Adipocyte (in vitro differentiated cells): ENCODE data around the gene SAMD10.
"Not testable (repeated sequence)": the region's sequence is repeated elsewhere in the genome, so short reads cannot be mapped to it uniquely, and the experiment has no call there.

ENCODE experiments used
- DNase-seq: peaks from one replicate; pipeline ENCODE4 v3.0.0-alpha.2; 2015; ENCODE audit warnings: low read depth
- H3K27me3 ChIP-seq: replicated peaks from 2 replicates; pipeline ENCODE4 v1.7.0; 2013; ENCODE audit warnings: mild to moderate bottlenecking, low read length, moderate library complexity; ENCODE audit not compliant: control insufficient read depth, insufficient read depth
- H3K36me3 ChIP-seq: 2 replicates; pipeline ENCODE4 v1.7.0; 2013; ENCODE audit warnings: low read length, mild to moderate bottlenecking, moderate library complexity; ENCODE audit not compliant: control insufficient read depth, insufficient read depth, severe bottlenecking
- H3K4me1 ChIP-seq: 2 replicates; pipeline ENCODE4 v1.7.0; 2013; ENCODE audit warnings: mild to moderate bottlenecking, low read length, moderate library complexity; ENCODE audit not compliant: control insufficient read depth, insufficient read depth
- H3K4me3 ChIP-seq: 2 replicates; pipeline ENCODE4 v1.7.0; 2013; ENCODE audit warnings: mild to moderate bottlenecking, low read length, moderate library complexity
- H3K9ac ChIP-seq: 2 replicates; pipeline ENCODE4 v1.7.0; 2013; ENCODE audit warnings: mild to moderate bottlenecking, low read length, moderate library complexity
- H3K9me3 ChIP-seq: 2 replicates; pipeline ENCODE4 v1.7.0; 2013; ENCODE audit warnings: mild to moderate bottlenecking, low read length, moderate library complexity; ENCODE audit not compliant: control insufficient read depth

Gene SAMD10

DNA sequence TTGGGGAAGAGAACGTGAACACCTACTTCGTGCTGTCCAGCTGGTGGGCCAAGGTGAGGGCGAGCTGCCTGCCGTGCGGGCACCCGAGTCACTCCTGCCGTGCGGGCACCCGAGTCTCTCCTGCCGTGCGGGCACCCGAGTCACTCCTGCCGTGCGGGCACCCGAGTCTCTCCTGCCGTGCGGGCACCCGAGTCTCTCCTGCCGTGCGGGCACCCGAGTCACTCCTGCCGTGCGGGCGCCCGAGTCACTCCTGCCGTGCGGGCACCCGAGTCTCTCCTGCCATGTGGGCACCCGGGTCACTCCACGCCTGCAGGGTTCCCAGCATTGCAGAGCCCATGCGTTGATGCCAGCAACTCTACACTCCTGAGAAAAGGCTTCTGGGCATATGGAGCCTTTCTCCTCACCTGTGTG is 50.0 kb downstream of the SAMD10 start:
- H3K27me3 ChIP-seq, H3K9ac ChIP-seq, H3K4me3 ChIP-seq, H3K9me3 ChIP-seq, DNase-seq, H3K4me1 ChIP-seq: not testable (repeated sequence)
- peaks cover 71% of the 10 kb centered on the region for H3K36me3 ChIP-seq

DNA sequence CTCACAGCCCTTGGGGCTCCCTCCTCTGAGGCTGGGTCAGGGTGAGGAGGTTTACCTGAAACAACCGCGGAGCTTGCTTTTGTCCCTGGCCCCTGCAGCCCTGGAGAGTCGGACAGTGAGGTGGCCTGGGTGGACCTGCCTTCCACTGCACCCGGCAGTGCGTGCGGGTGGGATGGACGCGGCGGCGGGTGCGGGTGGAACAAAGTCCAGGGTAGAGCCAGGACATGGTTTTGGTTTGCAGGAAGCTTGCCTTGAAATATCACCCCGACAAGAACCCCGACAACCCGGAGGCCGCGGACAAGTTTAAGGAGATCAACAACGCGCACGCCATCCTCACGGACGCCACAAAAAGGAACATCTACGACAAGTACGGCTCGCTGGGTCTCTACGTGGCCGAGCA is 50.4 kb downstream of the SAMD10 start:
- Histone ChIP-seq H3K9me3 (no peaks in the 10 kb centered on the region), H3K4me3 (no peak overlapping the region), H3K4me1 (no peaks in the 10 kb centered on the region), H3K27me3 (no peaks in the 10 kb centered on the region), H3K9ac (no peak overlapping the region), H3K36me3 (peaks cover 69% of the 10 kb centered on the region)
- DNase-seq: no peak

DNA sequence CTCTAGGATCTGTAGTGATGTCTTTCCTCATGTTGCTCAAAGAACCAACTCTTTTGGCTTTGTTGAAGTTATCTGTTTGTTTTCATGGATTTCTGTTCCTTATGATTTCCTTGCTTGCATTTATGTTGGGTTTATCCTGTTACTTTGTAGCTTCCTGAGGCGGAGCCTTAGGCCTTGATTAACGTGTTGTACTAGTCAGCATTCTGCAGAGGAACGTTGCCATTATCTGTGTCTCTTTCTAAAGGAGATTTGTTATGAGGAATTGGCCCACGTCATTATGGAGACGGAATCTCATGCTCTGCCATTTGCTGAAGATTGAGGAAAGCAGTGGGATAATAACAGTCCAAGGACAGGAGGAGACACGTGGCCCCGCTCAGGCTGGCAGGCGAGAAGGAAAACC is 53.1 kb downstream of the SAMD10 start:
- H3K9ac ChIP-seq: no peak overlapping the region
- no peaks in the 10 kb centered on the region for H3K27me3 ChIP-seq
- DNase-seq: no peak
- no peak overlapping the region for H3K4me3 ChIP-seq
- no peaks in the 10 kb centered on the region for H3K4me1 ChIP-seq
- H3K9me3 ChIP-seq: no peaks in the 10 kb centered on the region
- H3K36me3 ChIP-seq: peaks cover 43% of the 10 kb centered on the region

DNA sequence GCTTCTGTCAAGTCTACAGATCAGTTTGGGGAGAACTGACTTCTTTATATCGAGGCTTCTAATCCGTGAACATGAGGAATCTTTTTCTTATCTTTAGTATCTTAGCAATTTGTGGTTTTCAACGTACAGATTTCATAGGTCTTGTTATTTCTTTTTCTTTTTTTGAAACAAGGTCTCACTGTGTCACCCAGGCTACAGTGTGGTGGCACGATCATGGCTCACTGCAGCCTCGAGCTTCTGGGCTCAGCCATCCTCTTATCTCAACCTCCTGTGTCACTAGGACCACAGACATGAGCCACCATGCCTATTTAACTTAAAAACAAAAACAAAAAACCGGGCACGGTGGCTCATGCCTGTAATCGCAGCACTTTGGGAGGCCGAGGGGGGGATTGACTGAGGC is 55.2 kb downstream of the SAMD10 start:
- no peak overlapping the region for H3K4me3 ChIP-seq
- no peaks in the 10 kb centered on the region for H3K27me3 ChIP-seq
- no peak for DNase-seq
- no peaks in the 10 kb centered on the region for H3K9me3 ChIP-seq
- H3K4me1 ChIP-seq: no peaks in the 10 kb centered on the region
- peaks cover 27% of the 10 kb centered on the region for H3K36me3 ChIP-seq
- no peak overlapping the region for H3K9ac ChIP-seq
